ENCODE measurements around the gene TMX4. TPM values are rescaled to one million over a fixed set of nuclear protein-coding genes. Genes with fewer than 3 reads are reported as not detected.

The TMX4 gene
- total and polyA plus RNA-seq, 2 of the 4 experiments (the other 2 are of a cell fraction) = 5.4 to 13.6 TPM

- no peaks in the 10 kb centered on the region for H3K4me1 ChIP-seq (ENCODE audit: control insufficient read depth, insufficient read depth, low read length)
- no peak overlapping the region for H3K27ac ChIP-seq (ENCODE audit: insufficient read depth, low read length)
- H3K36me3 ChIP-seq (ENCODE audit: control insufficient read depth, insufficient read depth, low read length) = no peaks in the 10 kb centered on the region
- no peak overlapping the region for H3K18ac ChIP-seq (ENCODE audit: low read depth, low read length)
- POLR2A ChIA-PET (ENCODE audit: unreplicated experiment) = no interaction called here
- H2AK5ac ChIP-seq (ENCODE audit: low read depth, low read length) = no peak overlapping the region
- H2BK15ac ChIP-seq (ENCODE audit: low read depth, low read length) = no peak overlapping the region
- no peaks in the 10 kb centered on the region for H4K20me1 ChIP-seq (ENCODE audit: insufficient read depth, low read length)
- H3K56ac ChIP-seq (ENCODE audit: extremely low read depth, insufficient read depth, low read length) = no peak overlapping the region
- no peak overlapping the region for H2BK120ac ChIP-seq (ENCODE audit: low read depth, low read length)
- no peak overlapping the region for H4K8ac ChIP-seq (ENCODE audit: low read depth in 2 of 2, low read length in 2 of 2)
- H3K14ac ChIP-seq (replicated peaks; ENCODE audit: low read depth, low read length) = no peak overlapping the region
- intact Hi-C loops (cut with micrococcal nuclease) = loop anchor here (5.0 kb wide), 1 partner anchor 403 kb away; no protein-coding TSS in a partner anchor
- no peak for TF ChIP-seq CTCF (conservative IDR thresholded peaks at IDR 0.05; ENCODE audit: low read depth, low read length)
- no peak for TF ChIP-seq RFX5 (IDR thresholded peaks at IDR 0.05; ENCODE audit: low read depth, low read length)
- no peak for TF ChIP-seq ELK1 (IDR thresholded peaks at IDR 0.05; ENCODE audit: borderline replicate concordance, low read depth, low read length)
- no peak for TF ChIP-seq MAZ (IDR thresholded peaks at IDR 0.05; ENCODE audit: borderline replicate concordance, low read depth, low read length)
- TF ChIP-seq RCOR1 (IDR thresholded peaks at IDR 0.05; ENCODE audit: insufficient replicate concordance, low read length) = no peak
- TF ChIP-seq USF2 (IDR thresholded peaks at IDR 0.05; ENCODE audit: low read depth, low read length) = no peak
- no peak for TF ChIP-seq FOS (IDR thresholded peaks at IDR 0.05; ENCODE audit: low read depth, low read length)
- TF ChIP-seq CEBPB (IDR thresholded peaks at IDR 0.05; ENCODE audit: low read depth, low read length) = no peak
- TF ChIP-seq NFE2L2 (IDR thresholded peaks at IDR 0.05; ENCODE audit: low read depth, low read length) = no peak
- TF ChIP-seq CHD1 (IDR thresholded peaks at IDR 0.05; ENCODE audit: low read depth, low read length) = no peak
- TF ChIP-seq SMC3 (IDR thresholded peaks at IDR 0.05; ENCODE audit: low read depth, low read length) = no peak
- no peak for TF ChIP-seq MAFK (IDR thresholded peaks at IDR 0.05; ENCODE audit: low read depth, low read length)
- no peak for TF ChIP-seq MXI1 (IDR thresholded peaks at IDR 0.05; ENCODE audit: borderline replicate concordance, low read depth, low read length)
- TF ChIP-seq POLR2A (IDR thresholded peaks at IDR 0.05; ENCODE audit: low read depth, low read length) = no peak
- no peak for TF ChIP-seq BHLHE40 (IDR thresholded peaks at IDR 0.05; ENCODE audit: low read depth, low read length)
- no peak for TF ChIP-seq RAD21 (IDR thresholded peaks at IDR 0.05; ENCODE audit: low read length)
- H3K4me2 ChIP-seq (ENCODE audit: low read depth, low read length) = no peak overlapping the region
- no peak overlapping the region for H2AK9ac ChIP-seq (replicated peaks; ENCODE audit: low read depth, low read length, poor library complexity)
- in situ Hi-C loops (cut with MboI; ENCODE audit: low sequenced_read_pairs) = no loop called here
- H3K23ac ChIP-seq (ENCODE audit: low read depth, low read length) = no peak overlapping the region
- DNase-seq (no peak), ATAC-seq (ENCODE audit: low read depth) (no peak)
- H3K4me3 ChIP-seq (ENCODE audit: insufficient read depth, low read depth, low read length) = no peak overlapping the region
- H2BK20ac ChIP-seq (ENCODE audit: low read depth, low read length) = no peak overlapping the region
- H2BK5ac ChIP-seq (ENCODE audit: low read depth, low read length, poor library complexity, severe bottlenecking) = no peak overlapping the region
- H4K91ac ChIP-seq (ENCODE audit: insufficient read depth, low read depth, low read length) = no peak overlapping the region
- H3K27me3 ChIP-seq (ENCODE audit: control insufficient read depth, insufficient read depth, low read length) = peaks cover 5% of the 10 kb centered on the region; the same call in 1 of the 2 replicates
- H4K5ac ChIP-seq (ENCODE audit: low read depth, low read length) = no peak overlapping the region
- no CpG with 5 or more reads among the region's 3 CpGs for whole genome bisulfite sequencing, 2 experiments (ENCODE audit: extremely low coverage in 2 of 2, insufficient read length in 1 of 2)
- no TSS peak for BruUV-seq (replicated peaks)
- no peak overlapping the region for H3K4ac ChIP-seq (ENCODE audit: low read depth, low read length)
- H3K79me1 ChIP-seq (ENCODE audit: low read depth in 1 of 2, low read length in 2 of 2) = no peaks in the 10 kb centered on the region
- no peak overlapping the region for H3K9ac ChIP-seq (ENCODE audit: low read depth, low read length)
- H3K9me1 ChIP-seq (ENCODE audit: insufficient read depth, low read length) = no peaks in the 10 kb centered on the region
- no peak overlapping the region for H2AFZ ChIP-seq (replicated peaks; ENCODE audit: low read length, poor library complexity)
- dilution Hi-C loops (cut with HindIII; ENCODE audit: low sequenced_read_pairs, unreplicated experiment) = no loop called here
- CTCF ChIA-PET = interaction anchor here (1.0 kb wide), 1 partner anchor 672 kb away, joined by 5 read pairs; no protein-coding TSS in a partner anchor
- peaks cover 2% of the 10 kb centered on the region for H3K9me3 ChIP-seq (ENCODE audit: control insufficient read depth, insufficient read depth, low read length)
Observed at GRCh38 chr20:8049310-8049709, 29.7 kb upstream of the TMX4 start.

Measured in IMR-90 (cell line).